Right lung (tissue), 5 donors: ENCODE data around the gene ALPG. TPM values are rescaled to one million over a fixed set of nuclear protein-coding genes. Genes with fewer than 3 reads are reported as not detected.
"Not testable (repeated sequence)": the region's sequence is repeated elsewhere in the genome, so short reads cannot be mapped to it uniquely, and the experiment has no call there.

ENCODE experiments used
- DNase-seq, 2 donors: peaks; one replicate each; pipeline ENCODE4 v3.0.0-alpha.2; 2013
- polyA plus RNA-seq, 5 donors: library from polyadenylated mRNA; unstranded; fragments of 120-200 nt; gene quantifications; one replicate each; pipeline versions ENCODE4 v1.2.1 to v1.2.3, GENCODE V29; 2013; ENCODE audit warnings: inconsistent platforms in 1 of 5, low replicate concordance in 1 of 5; ENCODE audit not compliant: insufficient read length in 5 of 5, insufficient read depth in 1 of 5

ALPG gene
- polyA plus RNA-seq, 5 donors = 0.05 to 0.12 (median 0.05) TPM; not detected in 2

DNA sequence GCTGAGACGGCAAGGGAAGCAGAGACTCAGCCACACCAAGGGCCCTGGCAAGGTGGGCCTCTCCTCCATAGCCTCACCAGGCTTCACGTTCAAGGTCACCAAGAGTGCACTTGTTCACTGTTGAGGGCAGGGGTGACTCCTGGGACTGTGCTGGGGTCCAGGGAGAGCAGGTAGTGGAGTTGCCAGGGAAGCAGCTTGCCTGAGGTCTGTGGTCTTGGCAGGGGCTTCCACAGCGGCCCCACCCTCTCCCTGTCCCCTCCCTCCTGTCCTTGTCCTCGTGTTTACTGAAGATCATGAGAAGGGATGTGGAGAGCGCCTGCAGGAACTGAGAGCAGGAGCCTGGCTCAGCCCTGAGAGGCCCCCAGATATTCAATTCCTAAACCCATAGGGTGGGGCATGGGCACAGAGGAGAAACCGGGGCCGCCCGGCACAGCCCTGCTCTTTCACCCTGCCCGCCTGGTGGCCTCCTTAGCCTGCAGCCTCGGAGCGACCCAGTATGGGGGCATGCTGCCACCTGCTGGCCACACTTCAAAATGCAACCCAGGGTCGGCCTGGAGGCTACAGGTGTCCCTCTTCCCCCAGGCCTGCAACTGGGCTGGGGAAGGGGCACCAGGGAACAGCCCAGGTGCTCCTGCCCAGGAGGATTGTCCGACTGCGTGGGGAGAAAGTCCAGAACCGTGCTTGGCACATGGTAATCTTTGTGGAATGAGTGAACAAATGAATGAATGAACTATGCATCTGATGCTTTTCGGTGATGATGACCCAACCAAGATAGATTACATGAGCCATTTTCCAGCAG, 33.8 kb downstream of the ALPG start:
- DNase-seq = peak; percentile 49 to 63

DNA sequence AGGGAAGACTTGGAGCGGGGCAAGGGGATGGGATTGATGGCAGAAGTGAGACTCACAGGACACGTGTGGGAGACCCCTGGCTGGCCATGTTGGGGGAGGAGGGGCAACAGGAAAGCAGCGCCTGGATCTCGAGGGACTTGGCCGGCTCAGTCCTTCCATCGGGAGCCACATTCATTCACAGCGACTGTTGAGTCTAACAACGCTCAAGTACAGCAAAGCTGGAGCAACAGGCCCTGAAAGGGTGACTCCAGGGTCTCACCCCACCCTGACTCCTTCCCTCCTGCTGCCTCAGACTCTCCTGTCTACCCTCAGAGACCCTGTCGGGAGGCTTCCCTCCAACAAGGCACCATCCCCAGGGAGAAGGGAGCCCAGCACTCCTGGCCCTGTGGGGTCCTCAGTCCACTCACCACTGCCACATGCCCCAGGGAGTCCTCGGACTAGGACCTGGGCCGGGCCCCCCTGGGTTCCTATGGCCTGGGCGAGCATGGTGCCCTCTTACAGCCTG, 34.6 kb downstream of the ALPG start:
- no peak for DNase-seq

DNA sequence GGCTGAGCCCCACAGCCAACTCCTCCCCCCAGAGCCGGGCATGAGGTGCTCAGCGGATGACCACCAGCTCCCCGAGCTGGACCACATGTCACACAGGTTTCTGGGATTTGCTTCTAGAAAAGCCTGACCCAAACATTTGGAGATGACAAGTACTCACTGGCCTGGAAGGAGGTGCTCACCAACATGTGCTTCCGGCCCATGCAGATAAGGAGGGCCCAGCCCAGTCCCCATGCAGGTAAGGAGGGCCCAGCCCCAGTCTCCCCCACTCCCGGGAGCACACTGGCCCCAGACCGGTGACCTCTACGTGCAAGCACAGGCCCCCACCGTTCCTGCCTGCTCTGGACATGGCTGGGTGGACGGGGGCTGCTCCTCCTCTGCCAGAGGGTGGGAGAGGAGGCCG, 35.3 kb downstream of the ALPG start:
- not testable (repeated sequence) for DNase-seq

DNA sequence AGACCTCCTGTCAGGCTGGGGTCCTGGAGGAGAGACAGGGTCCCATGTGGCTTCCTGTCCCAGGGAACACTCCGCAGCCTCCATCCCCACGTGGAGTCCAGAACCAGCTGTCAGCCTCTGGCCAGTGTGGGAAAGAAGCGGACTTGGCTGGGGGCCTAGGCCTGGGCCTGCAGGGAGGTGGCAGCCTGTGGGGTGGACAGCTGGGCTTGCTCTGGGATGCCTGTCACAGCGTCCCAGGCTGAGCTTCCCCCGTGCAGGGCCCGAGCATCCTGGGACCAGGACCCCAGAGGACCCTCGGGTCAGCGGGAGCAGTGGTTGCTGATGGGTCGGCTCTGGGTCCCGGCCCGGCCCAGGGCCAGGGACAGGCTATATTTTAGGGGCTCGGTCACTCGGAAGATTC, 35.8 kb downstream of the ALPG start:
- DNase-seq = peak in 1 of 2 donors; percentile 24

DNA sequence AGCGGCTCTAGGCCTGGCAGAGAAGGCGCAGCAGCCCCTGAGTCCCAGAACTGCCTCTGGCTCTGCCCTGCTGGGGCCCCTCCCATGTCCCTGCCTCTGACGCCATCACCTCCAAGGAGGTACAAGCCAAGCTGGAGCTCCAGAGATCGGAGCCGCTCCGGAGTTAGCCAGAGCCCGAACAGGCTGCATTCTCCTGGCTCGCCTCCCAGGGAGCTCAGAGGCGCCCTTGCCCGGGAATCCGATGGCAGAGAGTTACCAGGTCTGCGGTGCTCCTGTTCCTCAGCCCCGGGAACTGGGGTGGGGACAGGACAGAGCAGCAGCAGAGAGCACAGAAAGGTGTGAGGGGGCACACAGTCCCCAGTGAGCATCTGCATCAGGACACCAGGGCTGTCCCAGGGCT, 36.4 kb downstream of the ALPG start:
- not testable (repeated sequence) for DNase-seq

DNA sequence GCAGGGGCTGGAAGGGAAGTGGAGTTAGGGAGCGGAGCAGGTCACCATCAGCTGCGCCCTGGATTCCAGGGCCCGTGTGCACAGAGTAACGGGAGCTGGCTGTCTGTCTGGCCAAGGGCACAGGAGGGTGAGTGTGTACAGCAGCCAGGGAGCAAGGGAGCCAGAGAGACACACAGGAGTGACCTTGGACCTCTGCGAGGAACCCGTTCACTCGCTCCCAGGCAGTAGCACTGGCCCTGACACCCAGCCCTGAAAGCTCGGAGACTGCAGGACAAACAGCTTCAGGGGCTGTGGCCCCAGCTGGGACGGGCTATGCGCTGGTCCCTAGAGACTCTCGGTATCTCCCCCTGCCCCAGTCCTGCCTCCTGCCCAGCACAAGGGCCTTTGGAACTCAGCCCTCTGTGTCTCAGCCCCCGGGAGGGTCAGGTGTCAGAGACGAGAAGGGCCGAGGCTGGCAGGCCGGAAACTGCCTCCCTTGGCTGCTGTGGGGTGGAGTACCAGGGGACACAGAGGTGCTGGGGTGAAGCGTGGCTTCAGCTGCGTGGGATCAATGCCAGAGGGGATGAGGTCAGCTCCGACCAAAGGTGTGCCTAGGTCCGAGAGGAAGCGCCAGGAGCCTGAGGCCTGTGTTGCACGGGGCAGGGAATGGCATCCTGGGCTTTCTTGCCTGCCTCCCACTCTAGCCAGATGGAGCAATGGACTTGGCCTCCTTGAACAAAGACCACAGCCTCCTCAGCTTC, 37.2 kb downstream of the ALPG start:
- DNase-seq = not testable (repeated sequence)

DNA sequence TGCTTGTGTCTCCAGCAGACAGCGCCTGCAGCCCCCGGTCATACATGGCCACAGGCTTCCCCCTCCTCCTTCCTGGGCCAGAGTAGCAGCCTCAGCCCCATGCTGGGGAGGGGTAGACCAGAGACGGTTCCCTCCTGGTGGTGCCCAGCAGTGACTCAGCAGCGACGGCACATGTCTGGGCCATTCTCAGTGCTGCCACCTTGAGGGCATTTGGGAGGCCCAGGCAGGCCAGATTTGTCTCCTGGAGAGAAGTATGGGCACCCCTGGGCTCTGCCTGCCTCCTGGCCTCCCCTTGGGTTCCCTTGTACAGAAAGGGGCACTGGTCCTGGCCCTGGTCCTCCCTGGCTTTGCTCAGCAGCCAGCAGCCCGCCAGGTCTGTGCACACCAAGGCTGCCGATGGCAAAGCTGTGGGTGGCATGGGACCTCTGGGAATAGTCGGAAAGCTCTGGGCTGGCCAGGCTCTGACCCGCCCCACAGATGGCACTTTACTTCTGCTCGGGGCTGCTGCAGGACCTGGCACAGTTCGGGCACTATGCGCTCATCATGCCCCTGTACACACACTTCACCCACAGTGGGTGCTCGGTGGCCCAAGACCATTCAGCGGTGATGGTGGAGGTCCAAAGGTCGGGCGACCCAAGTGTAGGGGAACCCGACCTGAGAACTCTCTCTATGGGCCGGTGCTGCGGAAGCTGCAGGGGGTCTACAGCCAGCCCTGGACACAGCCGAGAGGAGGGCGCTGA, 37.9 kb downstream of the ALPG start:
- DNase-seq = no peak

DNA sequence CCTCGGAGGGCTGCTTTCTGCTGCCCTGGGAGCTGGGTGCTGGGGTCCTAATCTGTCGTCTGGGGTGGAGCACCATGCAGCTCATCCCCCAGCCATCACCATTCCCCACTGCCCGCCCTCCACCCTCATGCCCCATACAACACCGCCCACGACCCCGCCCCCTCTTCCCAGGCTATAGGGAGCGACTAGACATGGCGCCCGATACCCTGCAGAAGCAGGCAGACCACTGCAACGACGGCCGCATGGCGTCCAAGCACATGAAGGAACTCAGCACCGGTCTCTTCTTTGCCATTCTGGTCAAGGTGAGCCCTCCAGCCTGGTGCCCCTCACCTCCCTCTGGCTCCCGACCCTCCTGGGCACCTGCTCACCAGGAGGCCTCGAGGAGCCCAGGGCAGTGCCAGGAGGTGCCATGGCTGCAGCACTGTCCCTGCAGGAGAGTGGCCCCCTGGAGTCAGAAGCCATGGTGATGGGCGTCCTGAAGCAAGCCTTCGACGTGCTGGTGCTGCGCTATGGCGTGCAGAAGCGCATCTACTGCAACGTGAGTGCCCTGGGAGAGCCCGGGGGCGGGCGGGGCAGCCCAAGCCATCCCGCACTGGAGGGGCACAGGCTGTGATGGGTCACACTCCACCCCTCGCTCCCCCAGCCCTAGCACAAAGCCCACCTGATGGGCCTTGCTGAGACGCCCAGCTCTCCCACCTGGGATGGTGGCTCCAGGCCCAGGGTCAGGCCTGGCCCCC, 38.7 kb downstream of the ALPG start:
- not testable (repeated sequence) for DNase-seq

DNA sequence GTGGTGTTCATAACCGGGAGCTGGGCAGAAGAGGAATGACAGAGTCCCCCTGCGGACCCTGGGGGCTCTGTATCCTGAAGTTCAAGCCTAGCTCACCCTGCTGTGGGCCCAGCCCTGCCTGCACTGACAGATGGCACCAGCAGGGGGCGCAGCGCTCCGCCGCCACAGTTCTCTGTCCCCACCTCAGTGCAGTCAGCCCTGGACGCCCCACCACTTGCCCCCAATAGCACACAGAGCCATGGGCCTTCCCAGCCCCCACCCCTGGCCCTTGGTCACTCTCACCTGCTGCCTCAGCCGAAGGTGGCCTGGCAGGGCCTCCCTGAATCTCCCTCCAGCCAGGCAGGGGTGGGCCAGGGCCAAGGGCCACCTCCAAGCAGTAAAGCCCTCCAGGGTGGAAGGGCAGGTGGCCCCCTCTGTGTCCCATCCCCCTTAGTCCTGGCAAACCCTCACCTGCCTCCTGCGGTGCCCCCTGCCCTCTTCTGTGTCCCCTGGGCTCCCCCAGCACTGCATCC, 39.7 kb downstream of the ALPG start:
- not testable (repeated sequence) for DNase-seq

DNA sequence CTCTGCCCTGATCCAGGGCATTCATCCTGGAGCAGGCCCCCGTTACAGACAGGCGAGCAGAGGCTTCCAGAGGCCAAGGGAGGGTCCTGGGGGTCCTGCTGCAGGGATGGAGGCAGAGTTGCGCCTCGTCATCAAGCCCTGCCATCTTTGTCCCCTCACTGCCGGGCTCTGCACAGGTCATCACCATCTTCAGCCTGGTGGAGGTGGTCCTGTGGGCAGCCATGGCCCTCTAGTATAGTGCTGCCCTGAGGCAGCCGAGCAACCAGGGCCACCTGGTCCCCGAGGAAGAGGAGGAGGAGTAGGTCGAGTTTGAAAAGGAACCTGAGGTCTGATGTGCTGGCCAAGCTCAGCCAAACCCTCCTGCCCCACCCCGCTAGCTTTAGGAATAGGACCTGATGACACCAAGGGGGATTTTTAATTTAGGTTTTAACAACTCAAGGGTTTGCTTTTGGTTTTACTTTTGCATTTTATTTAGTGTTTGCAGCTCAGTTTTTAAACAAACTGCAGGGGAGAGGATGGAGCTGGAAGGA, 40.5 kb downstream of the ALPG start:
- no peak for DNase-seq

- DNase-seq = no peak
Measured at GRCh38 chr2:232447638-232448303, 41.1 kb downstream of the ALPG start.

DNA sequence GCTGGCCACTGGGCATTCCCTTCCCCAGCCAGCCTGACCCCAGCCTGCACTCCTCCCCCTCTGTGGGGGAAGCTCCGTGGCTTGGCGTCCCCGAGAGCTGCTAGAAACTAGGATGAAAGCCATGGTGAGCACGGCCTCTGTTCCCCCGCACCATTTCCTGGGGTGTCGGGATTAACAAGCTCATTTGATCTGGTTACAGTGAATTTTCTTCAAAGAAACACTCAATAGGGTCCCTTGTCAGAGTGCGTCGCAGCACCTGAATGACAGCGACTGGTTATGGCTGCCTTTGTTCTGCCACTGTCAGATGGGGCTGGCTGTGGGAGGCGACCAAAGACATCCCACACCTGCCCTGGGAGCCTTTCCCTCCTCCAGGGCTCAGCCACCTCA, 41.7 kb downstream of the ALPG start:
- DNase-seq = no peak

GRCh38 chr2:232449964-232450363, 43.3 kb downstream of the ALPG start:
- DNase-seq = no peak

- not testable (repeated sequence) for DNase-seq
Measured at GRCh38 chr2:232451645-232452044, 45.0 kb downstream of the ALPG start.

- no peak for DNase-seq
Measured at GRCh38 chr2:232454630-232455029, 48.0 kb downstream of the ALPG start.

GRCh38 chr2:232455426-232456255, 49.0 kb downstream of the ALPG start, which contains the start of gene ALPI:
TSS of gene ALPI (plus strand) at chr2:232456153. CDS start at chr2:232456200, 47 bp downstream.
- DNase-seq = no peak

- DNase-seq = no peak
Measured at GRCh38 chr2:232456296-232457120, 49.9 kb downstream of the ALPG start.
